Fibroblast of lung (primary cell): Measurements from ENCODE around the gene DND1.
"Not testable (repeated sequence)": the region's sequence is repeated elsewhere in the genome, so short reads cannot be mapped to it uniquely, and the experiment has no call there.

Experiments used
- CTCF ChIP-seq, 2 donors: IDR thresholded peaks in 1 of 2; conservative IDR thresholded peaks in 1 of 2; 1 replicate in 1 of 2; 2 replicates in 1 of 2; pipeline ENCODE4 v1.5.1; 2011 to 2012; ENCODE audit warnings: low read length in 2 of 2, control low read depth in 1 of 2, inconsistent platforms in 1 of 2, low read depth in 1 of 2, mild to moderate bottlenecking in 1 of 2
- EZH2 ChIP-seq: IDR thresholded peaks from 2 replicates; pipeline ENCODE4 v1.5.1; 2012; ENCODE audit warnings: low read length, control low read depth, mild to moderate bottlenecking; ENCODE audit errors: missing control alignments

GRCh38 chr5:140624886-140625285 lies 48.5 kb downstream of the DND1 start:
- not testable (repeated sequence) for TF ChIP-seq CTCF (conservative IDR thresholded peaks at IDR 0.05 in 1 of 2, IDR thresholded peaks at IDR 0.05 in 1 of 2; ENCODE audit: low read depth in 1 of 2, low read length in 2 of 2); EZH2
